PC-3 (cell line): ENCODE measurements around the gene CRELD1. TPM values are rescaled to one million over a fixed set of nuclear protein-coding genes. Genes with fewer than 3 reads are reported as not detected.
A peak's percentile ranks its signal among the peaks of the same experiment; 100 is the strongest.

Experiments
- ATAC-seq: fragments of 200-7000 bp; cut with Tn5 transposase; 2 replicates; pipeline ENCODE4 v1.9.1; 2020; ENCODE audit warnings: mild to moderate bottlenecking, moderate library complexity
- BruUV-seq: library from RNA; stranded (reverse); fragments of 400-500 nt; replicated peaks from 2 replicates; lab custom pipeline; 2021; lab: Mats Ljungman, UMichigan
- CTCF ChIA-PET: fragments of 300-600 bp; sonication (Branson Sonifier 250); formaldehyde crosslinking; loops from one replicate; lab custom pipeline; 2022; ENCODE audit warnings: antibody characterized with exemption; lab: Charles Lee
- POLR2A ChIA-PET: fragments of 300-600 bp; sonication (Branson Sonifier 250); formaldehyde crosslinking; loops from one replicate; lab custom pipeline; 2022; ENCODE audit warnings: antibody characterized with exemption; ENCODE audit not compliant: unreplicated experiment; lab: Charles Lee
- DNase-seq: peaks from one replicate; pipeline ENCODE4 v3.0.0-alpha.2; 2015
- H2AFZ ChIP-seq: fragments of 300-600 bp; sonication (generic); 2 replicates; pipeline ENCODE4 v1.6.0; 2016; ENCODE audit warnings: antibody characterized with exemption, low read length
- H3F3A ChIP-seq: fragments of 300-600 bp; sonication (generic); one replicate; pipeline ENCODE4 v1.6.0; 2017; ENCODE audit warnings: antibody characterized with exemption, low read length, control low read depth, mild to moderate bottlenecking; ENCODE audit not compliant: unreplicated experiment
- H3K27ac ChIP-seq: fragments of 300-600 bp; sonication (generic); 2 replicates; pipeline ENCODE4 v1.5.1; 2016; ENCODE audit warnings: mild to moderate bottlenecking, low read length
- H3K27me3 ChIP-seq: fragments of 300-600 bp; sonication (generic); 2 replicates; pipeline ENCODE4 v1.6.1; 2016; ENCODE audit warnings: low read length, mixed read lengths
- H3K36me3 ChIP-seq: fragments of 300-600 bp; sonication (generic); 2 replicates; pipeline ENCODE4 v1.6.1; 2016; ENCODE audit warnings: low read depth, mixed run types, low read length, mixed read lengths
- H3K4me1 ChIP-seq: fragments of 300-600 bp; sonication (generic); 2 replicates; pipeline ENCODE4 v1.5.1; 2016; ENCODE audit warnings: low read length; ENCODE audit not compliant: insufficient read depth
- H3K4me2 ChIP-seq: fragments of 300-600 bp; sonication (generic); 2 replicates; pipeline ENCODE4 v1.6.0; 2016; ENCODE audit warnings: low read length
- H3K4me3 ChIP-seq: fragments of 300-600 bp; sonication (generic); 2 replicates; pipeline ENCODE4 v1.5.1; 2016; ENCODE audit warnings: mild to moderate bottlenecking, low read length, mixed read lengths
- H3K79me2 ChIP-seq: fragments of 300-600 bp; sonication (generic); 2 replicates; pipeline ENCODE4 v1.6.1; 2017; ENCODE audit warnings: low read length, mixed read lengths
- H3K9ac ChIP-seq: fragments of 300-600 bp; sonication (generic); 2 replicates; pipeline ENCODE4 v1.6.0; 2016; ENCODE audit warnings: mild to moderate bottlenecking, low read length
- H3K9me2 ChIP-seq: fragments of 300-600 bp; sonication (generic); replicated peaks from 2 replicates; pipeline ENCODE4 v1.6.1; 2016; ENCODE audit warnings: mixed run types, low read length, mixed read lengths
- H3K9me3 ChIP-seq: fragments of 300-600 bp; sonication (generic); 2 replicates; pipeline ENCODE4 v1.6.1; 2016; ENCODE audit warnings: low read length, mixed read lengths
- H4K20me1 ChIP-seq: fragments of 300-600 bp; sonication (generic); 2 replicates; pipeline ENCODE4 v1.6.1; 2016; ENCODE audit warnings: low read length, mixed read lengths
- EZH2 ChIP-seq: fragments of 300-600 bp; sonication (generic); IDR thresholded peaks from one replicate; pipeline ENCODE4 v1.6.1; 2017; ENCODE audit warnings: antibody characterized with exemption, mild to moderate bottlenecking, low read length; ENCODE audit not compliant: unreplicated experiment
- EZH2phosphoT487 ChIP-seq: fragments of 300-600 bp; sonication (generic); IDR thresholded peaks from 2 replicates; pipeline ENCODE4 v1.6.1; 2018; ENCODE audit warnings: mild to moderate bottlenecking, antibody characterized with exemption, low read length, borderline replicate concordance
- intact Hi-C: fragments of 100-400 bp; cut with micrococcal nuclease; formaldehyde crosslinking; loops from 2 replicates; pipeline ENCODE4 v1.9.0; 2023
- total RNA-seq: library from RNA; depleted of rRNA; stranded (reverse); fragments of >200 nt; gene quantifications from 2 replicates; pipeline ENCODE4 v1.2.3, GENCODE V29; 2014
- TF ChIP-seq, protein P1 (sequence below): fragments of 300-600 bp; sonication (generic); conservative IDR thresholded peaks from 2 replicates; pipeline ENCODE4 v1.5.1; 2017; ENCODE audit warnings: antibody characterized with exemption, low read depth, mild to moderate bottlenecking, low read length

Gene CRELD1
- total RNA-seq, 1 experiment from 2014 or later, result 22.0 TPM

GRCh38 chr3:9970020-9970652 is 36.5 kb downstream of the CRELD1 start:
- Histone ChIP-seq H2AFZ (no peak overlapping the region), H3F3A (peaks cover 22% of the 10 kb centered on the region), H3K36me3 (peaks cover 50% of the 10 kb centered on the region), H3K4me3 (peak overlapping the region; percentile 21; the same call in 1 of the 2 replicates), H3K4me2 (peak overlapping the region; percentile 63), H3K27me3 (no peaks in the 10 kb centered on the region), H3K9ac (peak overlapping the region; percentile 11; the same call in 1 of the 2 replicates), H3K9me2 (no peaks in the 10 kb centered on the region), H3K4me1 (peaks cover 29% of the 10 kb centered on the region), H4K20me1 (no peaks in the 10 kb centered on the region), H3K27ac (peak overlapping the region; percentile 86), H3K79me2 (no peaks in the 10 kb centered on the region), H3K9me3 (no peaks in the 10 kb centered on the region)
- intact Hi-C loops, result loop anchor here (1.0 to 10.0 kb wide), 3 partner anchors 23 to 225 kb away; partner anchors contain the start of gene BRK1
- BruUV-seq, result TSS peak; percentile 17
- DNase-seq (peak; percentile 94), ATAC-seq (peak; percentile 89)
- POLR2A ChIA-PET, result no interaction called here
- CTCF ChIA-PET, result no interaction called here
- TF ChIP-seq EZH2 (no peak), EZH2phosphoT487 (no peak)
- TF ChIP-seq, protein P1, sequence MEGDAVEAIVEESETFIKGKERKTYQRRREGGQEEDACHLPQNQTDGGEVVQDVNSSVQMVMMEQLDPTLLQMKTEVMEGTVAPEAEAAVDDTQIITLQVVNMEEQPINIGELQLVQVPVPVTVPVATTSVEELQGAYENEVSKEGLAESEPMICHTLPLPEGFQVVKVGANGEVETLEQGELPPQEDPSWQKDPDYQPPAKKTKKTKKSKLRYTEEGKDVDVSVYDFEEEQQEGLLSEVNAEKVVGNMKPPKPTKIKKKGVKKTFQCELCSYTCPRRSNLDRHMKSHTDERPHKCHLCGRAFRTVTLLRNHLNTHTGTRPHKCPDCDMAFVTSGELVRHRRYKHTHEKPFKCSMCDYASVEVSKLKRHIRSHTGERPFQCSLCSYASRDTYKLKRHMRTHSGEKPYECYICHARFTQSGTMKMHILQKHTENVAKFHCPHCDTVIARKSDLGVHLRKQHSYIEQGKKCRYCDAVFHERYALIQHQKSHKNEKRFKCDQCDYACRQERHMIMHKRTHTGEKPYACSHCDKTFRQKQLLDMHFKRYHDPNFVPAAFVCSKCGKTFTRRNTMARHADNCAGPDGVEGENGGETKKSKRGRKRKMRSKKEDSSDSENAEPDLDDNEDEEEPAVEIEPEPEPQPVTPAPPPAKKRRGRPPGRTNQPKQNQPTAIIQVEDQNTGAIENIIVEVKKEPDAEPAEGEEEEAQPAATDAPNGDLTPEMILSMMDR, result no peak

GRCh38 chr3:9976721-9977709 is 43.4 kb downstream of the CRELD1 start:
- ChIA-PET POLR2A (interaction anchor here (0.5 kb wide), 1 partner anchor 163 kb away, joined by 3 read pairs; no protein-coding TSS in a partner anchor), CTCF (interaction anchor here (1.0 to 1.4 kb wide), 3 partner anchors 31 to 310 kb away, joined by 3 to 5 read pairs (median 4); no protein-coding TSS in a partner anchor)
- TF ChIP-seq EZH2, result no peak
- no peak for TF ChIP-seq EZH2phosphoT487
- TF ChIP-seq, protein P1, result no peak
- H3K36me3 ChIP-seq, result peaks cover 20% of the 10 kb centered on the region
- H4K20me1 ChIP-seq, result no peaks in the 10 kb centered on the region
- no peaks in the 10 kb centered on the region for H3K27me3 ChIP-seq
- peaks cover 9% of the 10 kb centered on the region for H3F3A ChIP-seq
- H3K4me3 ChIP-seq, result peak overlapping the region; percentile 36
- intact Hi-C loops, result loop anchor here (1.0 to 10.0 kb wide), 5 partner anchors 30 to 218 kb away; partner anchors contain the start of genes BRK1 and IL17RC
- H3K4me2 ChIP-seq, result peak overlapping the region; percentile 75
- BruUV-seq, result TSS peak; percentile 97
- peak overlapping the region; percentile 70 for H3K9ac ChIP-seq
- no peaks in the 10 kb centered on the region for H3K9me3 ChIP-seq
- peaks cover 4% of the 10 kb centered on the region; the same call in 1 of the 2 replicates for H3K79me2 ChIP-seq
- no peak overlapping the region for H2AFZ ChIP-seq
- DNase-seq, result peak; percentile 98
- ATAC-seq, result peak; percentile 96
- H3K27ac ChIP-seq, result peak overlapping the region; percentile 93
- H3K9me2 ChIP-seq, result no peaks in the 10 kb centered on the region
- H3K4me1 ChIP-seq, result peaks cover 20% of the 10 kb centered on the region
